HepG2 (cell line): ENCODE measurements around the gene GRIN2C. TPM values are rescaled to one million over a fixed set of nuclear protein-coding genes. Genes with fewer than 3 reads are reported as not detected.

Experiments used
- ARNT2 ChIP-seq: sonication (generic); formaldehyde crosslinking; IDR thresholded peaks from 2 replicates; pipeline ENCODE4 v1.8.0; 2022; ENCODE audit warnings: mild to moderate bottlenecking, low read depth, missing genetic modification reagents, moderate library complexity
- ARNTL ChIP-seq: sonication (generic); formaldehyde crosslinking; IDR thresholded peaks from 2 replicates; pipeline ENCODE4 v1.4.0; 2020; ENCODE audit warnings: mild to moderate bottlenecking, missing genetic modification reagents
- BRD4 ChIP-seq: sonication (generic); formaldehyde crosslinking; IDR thresholded peaks from 2 replicates; pipeline ENCODE4 v1.4.0; 2020; ENCODE audit warnings: missing genetic modification reagents
- MIER3 ChIP-seq: IDR thresholded peaks from 2 replicates; pipeline ENCODE4 v1.6.1; 2016; ENCODE audit warnings: missing compliant biosample characterization, borderline replicate concordance
- SMARCE1 ChIP-seq: fragments of 450-650 bp; IDR thresholded peaks from 2 replicates; pipeline ENCODE4 v1.6.1; 2017; ENCODE audit warnings: borderline replicate concordance
- TOPORS ChIP-seq: sonication (generic); formaldehyde crosslinking; IDR thresholded peaks from 2 replicates; pipeline ENCODE4 v1.8.0; 2023; ENCODE audit warnings: mild to moderate bottlenecking, missing genetic modification reagents
- WIZ ChIP-seq: sonication (generic); formaldehyde crosslinking; IDR thresholded peaks from 2 replicates; pipeline ENCODE4 v1.5.1; 2020; ENCODE audit warnings: mild to moderate bottlenecking, missing genetic modification reagents
- ZNF382 ChIP-seq: sonication (generic); formaldehyde crosslinking; IDR thresholded peaks from 2 replicates; pipeline ENCODE4 v1.5.0; 2020; ENCODE audit warnings: missing genetic modification reagents, mild to moderate bottlenecking, borderline replicate concordance
- ZSCAN9 ChIP-seq: IDR thresholded peaks from 2 replicates; pipeline ENCODE4 v1.6.1; 2016; ENCODE audit warnings: borderline replicate concordance
- polyA plus RNA-seq, 8 experiments: library from polyadenylated mRNA; depleted of rRNA in 3 of 8; stranded (reverse) in 7 of 8; unstranded in 1 of 8; fragments of >200 nt; fragmentation: Illumina TruSeq in 4 of 8; extraction: Trizol in 4 of 8; gene quantifications; 2 replicates each; pipeline versions ENCODE4 v1.2.1 to v1.2.3, GENCODE V29; 2011 to 2016; ENCODE audit warnings: low read depth in 4 of 8, missing spikeins in 1 of 8, mixed read lengths in 1 of 8; ENCODE audit not compliant: insufficient read depth in 1 of 8
- total RNA-seq, 5 experiments: library from RNA; depleted of rRNA; stranded (reverse); fragments of >200 nt; fragmentation: Illumina TruSeq; extraction: Trizol; gene quantifications; 2 replicates each; pipeline ENCODE4 v1.2.3, GENCODE V29; 2016; ENCODE audit warnings: low read depth in 1 of 5
- TF ChIP-seq, protein P1 (sequence below): conservative IDR thresholded peaks from 2 replicates; pipeline ENCODE4 v1.6.1; 2018; ENCODE audit warnings: missing genetic modification reagents
- TF ChIP-seq, protein P2 (sequence below): sonication (generic); formaldehyde crosslinking; IDR thresholded peaks from 2 replicates; pipeline ENCODE4 v1.8.0; 2022; ENCODE audit warnings: mild to moderate bottlenecking, missing genetic modification reagents
- TF ChIP-seq, protein P3 (sequence below): sonication (generic); formaldehyde crosslinking; IDR thresholded peaks from 2 replicates; pipeline ENCODE4 v1.4.0; 2020; ENCODE audit warnings: missing genetic modification reagents
- TF ChIP-seq, protein P4 (sequence below): sonication (generic); formaldehyde crosslinking; IDR thresholded peaks from 2 replicates; pipeline ENCODE4 v1.5.0; 2020; ENCODE audit warnings: mild to moderate bottlenecking, missing genetic modification reagents
- TF ChIP-seq, protein P5 (sequence below): sonication (generic); formaldehyde crosslinking; IDR thresholded peaks from 2 replicates; pipeline ENCODE4 v1.5.1; 2020; ENCODE audit warnings: mild to moderate bottlenecking, missing genetic modification reagents, moderate library complexity
- TF ChIP-seq, protein P6 (sequence below): sonication (generic); formaldehyde crosslinking; IDR thresholded peaks from 2 replicates; pipeline ENCODE4 v1.5.0; 2020; ENCODE audit warnings: mild to moderate bottlenecking, missing genetic modification reagents, moderate library complexity

GRIN2C gene
- total and polyA plus RNA-seq, 2 of the 13 experiments (the other 11 are each of a cell fraction or from before 2014, with no cell fraction given): 0.03 to 0.11 TPM

DNA sequence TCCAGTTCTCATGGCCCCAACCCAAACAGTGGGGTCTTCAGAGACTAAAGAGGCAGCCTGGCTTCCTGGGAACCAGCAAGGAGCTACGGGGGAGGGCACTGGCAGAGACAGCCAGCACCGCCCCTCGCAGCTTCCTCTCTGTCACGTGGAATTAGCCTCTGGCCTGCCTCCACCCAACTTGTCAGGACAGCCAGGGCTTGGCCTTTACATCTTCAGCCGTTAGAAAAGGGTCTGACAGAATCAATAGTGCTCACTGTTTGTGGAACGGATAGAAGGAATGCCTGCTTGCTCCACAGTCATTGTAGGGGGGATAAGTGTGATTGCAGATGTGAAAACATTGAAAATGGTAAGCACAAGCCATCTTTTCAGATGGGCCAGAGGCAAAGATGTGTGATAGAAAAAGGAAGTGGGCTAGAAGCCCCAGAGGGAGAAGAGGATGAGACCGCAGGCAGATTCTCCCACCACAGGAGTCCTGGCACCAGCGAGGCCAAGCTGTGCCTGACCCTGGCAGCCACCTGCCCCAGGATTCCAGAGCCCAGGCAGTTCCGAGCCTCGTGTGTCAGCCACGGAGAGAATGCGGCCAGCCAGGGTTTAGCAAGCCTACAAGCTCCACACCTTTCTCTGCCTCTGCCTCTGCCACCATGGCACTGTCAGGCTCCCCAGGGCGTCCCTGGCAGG is 18.6 kb downstream of the GRIN2C start (continued):
- TF ChIP-seq, protein P1, sequence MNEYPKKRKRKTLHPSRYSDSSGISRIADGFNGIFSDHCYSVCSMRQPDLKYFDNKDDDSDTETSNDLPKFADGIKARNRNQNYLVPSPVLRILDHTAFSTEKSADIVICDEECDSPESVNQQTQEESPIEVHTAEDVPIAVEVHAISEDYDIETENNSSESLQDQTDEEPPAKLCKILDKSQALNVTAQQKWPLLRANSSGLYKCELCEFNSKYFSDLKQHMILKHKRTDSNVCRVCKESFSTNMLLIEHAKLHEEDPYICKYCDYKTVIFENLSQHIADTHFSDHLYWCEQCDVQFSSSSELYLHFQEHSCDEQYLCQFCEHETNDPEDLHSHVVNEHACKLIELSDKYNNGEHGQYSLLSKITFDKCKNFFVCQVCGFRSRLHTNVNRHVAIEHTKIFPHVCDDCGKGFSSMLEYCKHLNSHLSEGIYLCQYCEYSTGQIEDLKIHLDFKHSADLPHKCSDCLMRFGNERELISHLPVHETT: no peak
- TF ChIP-seq, protein P2, sequence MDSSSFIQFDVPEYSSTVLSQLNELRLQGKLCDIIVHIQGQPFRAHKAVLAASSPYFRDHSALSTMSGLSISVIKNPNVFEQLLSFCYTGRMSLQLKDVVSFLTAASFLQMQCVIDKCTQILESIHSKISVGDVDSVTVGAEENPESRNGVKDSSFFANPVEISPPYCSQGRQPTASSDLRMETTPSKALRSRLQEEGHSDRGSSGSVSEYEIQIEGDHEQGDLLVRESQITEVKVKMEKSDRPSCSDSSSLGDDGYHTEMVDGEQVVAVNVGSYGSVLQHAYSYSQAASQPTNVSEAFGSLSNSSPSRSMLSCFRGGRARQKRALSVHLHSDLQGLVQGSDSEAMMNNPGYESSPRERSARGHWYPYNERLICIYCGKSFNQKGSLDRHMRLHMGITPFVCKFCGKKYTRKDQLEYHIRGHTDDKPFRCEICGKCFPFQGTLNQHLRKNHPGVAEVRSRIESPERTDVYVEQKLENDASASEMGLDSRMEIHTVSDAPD (CRISPR knock-in tag): no peak
- TF ChIP-seq, protein P3, sequence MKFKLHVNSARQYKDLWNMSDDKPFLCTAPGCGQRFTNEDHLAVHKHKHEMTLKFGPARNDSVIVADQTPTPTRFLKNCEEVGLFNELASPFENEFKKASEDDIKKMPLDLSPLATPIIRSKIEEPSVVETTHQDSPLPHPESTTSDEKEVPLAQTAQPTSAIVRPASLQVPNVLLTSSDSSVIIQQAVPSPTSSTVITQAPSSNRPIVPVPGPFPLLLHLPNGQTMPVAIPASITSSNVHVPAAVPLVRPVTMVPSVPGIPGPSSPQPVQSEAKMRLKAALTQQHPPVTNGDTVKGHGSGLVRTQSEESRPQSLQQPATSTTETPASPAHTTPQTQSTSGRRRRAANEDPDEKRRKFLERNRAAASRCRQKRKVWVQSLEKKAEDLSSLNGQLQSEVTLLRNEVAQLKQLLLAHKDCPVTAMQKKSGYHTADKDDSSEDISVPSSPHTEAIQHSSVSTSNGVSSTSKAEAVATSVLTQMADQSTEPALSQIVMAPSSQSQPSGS (CRISPR knock-in tag): no peak
- TF ChIP-seq, protein P4, sequence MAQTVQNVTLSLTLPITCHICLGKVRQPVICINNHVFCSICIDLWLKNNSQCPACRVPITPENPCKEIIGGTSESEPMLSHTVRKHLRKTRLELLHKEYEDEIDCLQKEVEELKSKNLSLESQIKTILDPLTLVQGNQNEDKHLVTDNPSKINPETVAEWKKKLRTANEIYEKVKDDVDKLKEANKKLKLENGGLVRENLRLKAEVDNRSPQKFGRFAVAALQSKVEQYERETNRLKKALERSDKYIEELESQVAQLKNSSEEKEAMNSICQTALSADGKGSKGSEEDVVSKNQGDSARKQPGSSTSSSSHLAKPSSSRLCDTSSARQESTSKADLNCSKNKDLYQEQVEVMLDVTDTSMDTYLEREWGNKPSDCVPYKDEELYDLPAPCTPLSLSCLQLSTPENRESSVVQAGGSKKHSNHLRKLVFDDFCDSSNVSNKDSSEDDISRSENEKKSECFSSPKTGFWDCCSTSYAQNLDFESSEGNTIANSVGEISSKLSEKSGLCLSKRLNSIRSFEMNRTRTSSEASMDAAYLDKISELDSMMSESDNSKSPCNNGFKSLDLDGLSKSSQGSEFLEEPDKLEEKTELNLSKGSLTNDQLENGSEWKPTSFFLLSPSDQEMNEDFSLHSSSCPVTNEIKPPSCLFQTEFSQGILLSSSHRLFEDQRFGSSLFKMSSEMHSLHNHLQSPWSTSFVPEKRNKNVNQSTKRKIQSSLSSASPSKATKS (CRISPR knock-in tag): no peak
- no peak for TF ChIP-seq WIZ
- no peak for TF ChIP-seq ZNF382
- TF ChIP-seq, protein P5, sequence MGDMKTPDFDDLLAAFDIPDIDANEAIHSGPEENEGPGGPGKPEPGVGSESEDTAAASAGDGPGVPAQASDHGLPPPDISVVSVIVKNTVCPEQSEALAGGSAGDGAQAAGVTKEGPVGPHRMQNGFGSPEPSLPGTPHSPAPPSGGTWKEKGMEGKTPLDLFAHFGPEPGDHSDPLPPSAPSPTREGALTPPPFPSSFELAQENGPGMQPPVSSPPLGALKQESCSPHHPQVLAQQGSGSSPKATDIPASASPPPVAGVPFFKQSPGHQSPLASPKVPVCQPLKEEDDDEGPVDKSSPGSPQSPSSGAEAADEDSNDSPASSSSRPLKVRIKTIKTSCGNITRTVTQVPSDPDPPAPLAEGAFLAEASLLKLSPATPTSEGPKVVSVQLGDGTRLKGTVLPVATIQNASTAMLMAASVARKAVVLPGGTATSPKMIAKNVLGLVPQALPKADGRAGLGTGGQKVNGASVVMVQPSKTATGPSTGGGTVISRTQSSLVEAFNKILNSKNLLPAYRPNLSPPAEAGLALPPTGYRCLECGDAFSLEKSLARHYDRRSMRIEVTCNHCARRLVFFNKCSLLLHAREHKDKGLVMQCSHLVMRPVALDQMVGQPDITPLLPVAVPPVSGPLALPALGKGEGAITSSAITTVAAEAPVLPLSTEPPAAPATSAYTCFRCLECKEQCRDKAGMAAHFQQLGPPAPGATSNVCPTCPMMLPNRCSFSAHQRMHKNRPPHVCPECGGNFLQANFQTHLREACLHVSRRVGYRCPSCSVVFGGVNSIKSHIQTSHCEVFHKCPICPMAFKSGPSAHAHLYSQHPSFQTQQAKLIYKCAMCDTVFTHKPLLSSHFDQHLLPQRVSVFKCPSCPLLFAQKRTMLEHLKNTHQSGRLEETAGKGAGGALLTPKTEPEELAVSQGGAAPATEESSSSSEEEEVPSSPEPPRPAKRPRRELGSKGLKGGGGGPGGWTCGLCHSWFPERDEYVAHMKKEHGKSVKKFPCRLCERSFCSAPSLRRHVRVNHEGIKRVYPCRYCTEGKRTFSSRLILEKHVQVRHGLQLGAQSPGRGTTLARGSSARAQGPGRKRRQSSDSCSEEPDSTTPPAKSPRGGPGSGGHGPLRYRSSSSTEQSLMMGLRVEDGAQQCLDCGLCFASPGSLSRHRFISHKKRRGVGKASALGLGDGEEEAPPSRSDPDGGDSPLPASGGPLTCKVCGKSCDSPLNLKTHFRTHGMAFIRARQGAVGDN: peak; percentile 31; the same call in 1 of the 2 replicates
- no peak for TF ChIP-seq SMARCE1
- no peak for TF ChIP-seq ARNT2
- no peak for TF ChIP-seq TOPORS (CRISPR knock-in tag)
- no peak for TF ChIP-seq ZSCAN9 (CRISPR knock-in tag)
- TF ChIP-seq MIER3: no peak
- TF ChIP-seq ARNTL (CRISPR knock-in tag): peak; percentile 45; the same call in 1 of the 2 replicates
- TF ChIP-seq, protein P6, sequence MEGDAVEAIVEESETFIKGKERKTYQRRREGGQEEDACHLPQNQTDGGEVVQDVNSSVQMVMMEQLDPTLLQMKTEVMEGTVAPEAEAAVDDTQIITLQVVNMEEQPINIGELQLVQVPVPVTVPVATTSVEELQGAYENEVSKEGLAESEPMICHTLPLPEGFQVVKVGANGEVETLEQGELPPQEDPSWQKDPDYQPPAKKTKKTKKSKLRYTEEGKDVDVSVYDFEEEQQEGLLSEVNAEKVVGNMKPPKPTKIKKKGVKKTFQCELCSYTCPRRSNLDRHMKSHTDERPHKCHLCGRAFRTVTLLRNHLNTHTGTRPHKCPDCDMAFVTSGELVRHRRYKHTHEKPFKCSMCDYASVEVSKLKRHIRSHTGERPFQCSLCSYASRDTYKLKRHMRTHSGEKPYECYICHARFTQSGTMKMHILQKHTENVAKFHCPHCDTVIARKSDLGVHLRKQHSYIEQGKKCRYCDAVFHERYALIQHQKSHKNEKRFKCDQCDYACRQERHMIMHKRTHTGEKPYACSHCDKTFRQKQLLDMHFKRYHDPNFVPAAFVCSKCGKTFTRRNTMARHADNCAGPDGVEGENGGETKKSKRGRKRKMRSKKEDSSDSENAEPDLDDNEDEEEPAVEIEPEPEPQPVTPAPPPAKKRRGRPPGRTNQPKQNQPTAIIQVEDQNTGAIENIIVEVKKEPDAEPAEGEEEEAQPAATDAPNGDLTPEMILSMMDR: no peak
- TF ChIP-seq BRD4: no peak
- TF ChIP-seq, all 625 proteins: peak for 3
